OCI-M2 (cell line): Measurements from ENCODE around the gene HRH4.

Experiments
- DNase-seq: peaks from one replicate; lab custom pipeline; 2025; ENCODE audit not compliant: unreplicated experiment; lab: John Stamatoyannopoulos, UW

Gene HRH4

GRCh38 chr18:24504401-24504800 lies 44.0 kb downstream of the HRH4 start:
- DNase-seq, result no peak

- DNase-seq, result no peak
Observed at GRCh38 chr18:24506175-24506574, 45.7 kb downstream of the HRH4 start.

GRCh38 chr18:24509435-24509834 lies 49.0 kb downstream of the HRH4 start:
- DNase-seq, result no peak

GRCh38 chr18:24514439-24514838 lies 54.0 kb downstream of the HRH4 start:
- no peak for DNase-seq

DNA sequence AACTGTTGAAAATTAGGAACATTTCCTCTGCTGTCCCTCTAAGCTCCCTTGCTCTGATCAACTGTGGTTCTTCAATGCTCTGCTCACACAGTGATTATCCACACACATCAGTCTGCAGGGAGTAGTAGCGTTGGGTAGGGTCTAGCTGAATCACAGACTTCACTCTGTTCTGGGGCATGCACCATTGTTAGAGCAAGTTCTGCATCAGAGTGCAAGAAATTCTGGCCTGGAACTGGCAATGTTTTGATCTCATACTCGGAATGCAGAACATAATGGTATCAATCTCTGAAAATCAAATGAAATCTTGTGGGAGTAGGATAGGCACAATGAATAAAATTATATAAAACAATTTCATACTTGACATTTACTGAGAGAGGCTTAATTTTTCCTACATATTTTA lies 55.3 kb downstream of the HRH4 start:
- no peak for DNase-seq

GRCh38 chr18:24516261-24516660 lies 55.8 kb downstream of the HRH4 start:
- no peak for DNase-seq

- DNase-seq, result no peak
Observed at GRCh38 chr18:24517554-24517953, 57.1 kb downstream of the HRH4 start.

DNA sequence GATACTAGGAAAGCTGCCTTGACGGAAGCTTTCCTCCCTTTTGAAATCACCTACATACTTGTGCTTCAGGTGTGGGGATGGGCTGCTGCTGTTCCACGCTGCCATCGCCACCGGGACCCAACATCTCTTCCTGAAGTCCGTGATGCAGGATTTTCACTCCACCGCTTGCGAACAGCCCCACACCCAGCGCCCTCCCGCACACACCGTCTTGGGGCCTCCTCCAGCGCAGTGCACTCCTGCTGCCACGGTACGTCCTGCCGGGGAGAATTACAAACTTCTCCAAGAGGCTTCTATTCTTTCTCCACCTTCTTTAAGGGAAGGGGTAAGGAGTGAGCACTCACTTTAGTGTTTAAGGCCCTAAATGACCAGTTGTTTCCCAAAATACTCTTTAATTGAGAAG lies 58.2 kb downstream of the HRH4 start:
- DNase-seq, result no peak
